H9 (cell line): ENCODE data around the gene CTXN3. TPM values are rescaled to one million over a fixed set of nuclear protein-coding genes. Genes with fewer than 3 reads are reported as not detected.

Experiments
- DNase-seq: peaks from one replicate; pipeline ENCODE4 v3.0.0-alpha.2; 2017
- H2AFZ ChIP-seq: one replicate; pipeline ENCODE4 v1.6.1; 2013; ENCODE audit warnings: mild to moderate bottlenecking, low read length, control low read depth, moderate library complexity
- H2AK5ac ChIP-seq: 2 replicates; pipeline ENCODE4 v1.6.1; 2013; ENCODE audit warnings: low read length, control low read depth, mixed read lengths; ENCODE audit not compliant: insufficient read length
- H2BK120ac ChIP-seq: one replicate; pipeline ENCODE4 v1.6.1; 2013; ENCODE audit warnings: low read depth, mild to moderate bottlenecking, low read length, control low read depth, inconsistent platforms; ENCODE audit not compliant: poor library complexity, severe bottlenecking
- H2BK12ac ChIP-seq: 2 replicates; pipeline ENCODE4 v1.6.1; 2013; ENCODE audit warnings: low read length, control low read depth, mixed read lengths, low read depth; ENCODE audit not compliant: insufficient read length
- H2BK15ac ChIP-seq: 2 replicates; pipeline ENCODE4 v1.6.1; 2013; ENCODE audit warnings: low read depth, low read length, control low read depth
- H2BK20ac ChIP-seq: one replicate; pipeline ENCODE4 v1.6.1; 2013; ENCODE audit warnings: low read depth, mild to moderate bottlenecking, low read length, control low read depth, inconsistent platforms; ENCODE audit not compliant: poor library complexity, severe bottlenecking
- H2BK5ac ChIP-seq: 2 replicates; pipeline ENCODE4 v1.6.1; 2013; ENCODE audit warnings: low read length, control low read depth, mixed read lengths; ENCODE audit not compliant: insufficient read length
- H3K14ac ChIP-seq: 2 replicates; pipeline ENCODE4 v1.6.1; 2013; ENCODE audit warnings: low read length, control low read depth; ENCODE audit not compliant: insufficient read depth
- H3K18ac ChIP-seq: 2 replicates; pipeline ENCODE4 v1.6.1; 2013; ENCODE audit warnings: low read depth, mild to moderate bottlenecking, mixed read lengths, low read length, control low read depth; ENCODE audit not compliant: insufficient read length
- H3K23ac ChIP-seq: 2 replicates; pipeline ENCODE4 v1.6.1; 2013; ENCODE audit warnings: low read length, control low read depth, mixed read lengths, low read depth; ENCODE audit not compliant: insufficient read length
- H3K23me2 ChIP-seq: 2 replicates; pipeline ENCODE4 v1.6.1; 2013; ENCODE audit warnings: low read depth, mild to moderate bottlenecking, mixed read lengths, low read length, control low read depth; ENCODE audit not compliant: insufficient read length, poor library complexity, severe bottlenecking
- H3K27ac ChIP-seq: 2 replicates; pipeline ENCODE4 v1.5.1; 2013; ENCODE audit warnings: low read length, control low read depth, mixed read lengths, low read depth; ENCODE audit not compliant: insufficient read length
- H3K27me3 ChIP-seq: 2 replicates; pipeline ENCODE4 v1.6.1; 2013; ENCODE audit warnings: low read length, control low read depth, inconsistent platforms; ENCODE audit not compliant: insufficient read depth
- H3K4ac ChIP-seq: 2 replicates; pipeline ENCODE4 v1.6.1; 2013; ENCODE audit warnings: low read depth, mild to moderate bottlenecking, control low read depth, inconsistent platforms, low read length, moderate library complexity
- H3K4me1 ChIP-seq: 2 replicates; pipeline ENCODE4 v1.6.1; 2013; ENCODE audit warnings: low read length, control low read depth, inconsistent platforms; ENCODE audit not compliant: insufficient read depth
- H3K4me2 ChIP-seq: 2 replicates; pipeline ENCODE4 v1.6.1; 2013; ENCODE audit warnings: low read length, control low read depth, mixed read lengths; ENCODE audit not compliant: insufficient read length, insufficient read depth
- H3K56ac ChIP-seq: 2 replicates; pipeline ENCODE4 v1.6.1; 2013; ENCODE audit warnings: low read depth, mild to moderate bottlenecking, mixed read lengths, low read length, control low read depth; ENCODE audit not compliant: insufficient read length
- H3K79me1 ChIP-seq: 2 replicates; pipeline ENCODE4 v1.6.1; 2013; ENCODE audit warnings: low read depth, mild to moderate bottlenecking, moderate library complexity, low read length, control low read depth, inconsistent platforms; ENCODE audit not compliant: insufficient read depth, poor library complexity, severe bottlenecking
- H3K79me2 ChIP-seq: 2 replicates; pipeline ENCODE4 v1.6.1; 2013; ENCODE audit warnings: low read length, control low read depth, inconsistent platforms; ENCODE audit not compliant: insufficient read depth
- H3K9ac ChIP-seq: 2 replicates; pipeline ENCODE4 v1.6.1; 2013; ENCODE audit warnings: low read length, control low read depth, mixed read lengths; ENCODE audit not compliant: insufficient read length; ENCODE audit errors: extremely low read depth
- H3K9me3 ChIP-seq: one replicate; pipeline ENCODE4 v1.6.1; 2013; ENCODE audit warnings: low read depth, low read length, inconsistent platforms; ENCODE audit not compliant: control insufficient read depth
- H3T11ph ChIP-seq: one replicate; pipeline ENCODE4 v1.6.1; 2013; ENCODE audit warnings: mild to moderate bottlenecking, low read length, control low read depth, inconsistent platforms
- H4K20me1 ChIP-seq: one replicate; pipeline ENCODE4 v1.6.1; 2013; ENCODE audit not compliant: control insufficient read depth, insufficient read length, insufficient read depth
- H4K5ac ChIP-seq: 2 replicates; pipeline ENCODE4 v1.6.1; 2013; ENCODE audit warnings: low read depth, mild to moderate bottlenecking, mixed read lengths, low read length, control low read depth; ENCODE audit not compliant: insufficient read length
- H4K8ac ChIP-seq: replicated peaks from 2 replicates; pipeline ENCODE4 v1.6.1; 2013; ENCODE audit warnings: low read length, control low read depth, mixed read lengths, low read depth; ENCODE audit not compliant: insufficient read length
- H4K91ac ChIP-seq: 2 replicates; pipeline ENCODE4 v1.6.1; 2013; ENCODE audit warnings: low read depth, mild to moderate bottlenecking, moderate library complexity, mixed read lengths, low read length, control low read depth; ENCODE audit not compliant: insufficient read length
- H3K27ac Mint-ChIP-seq, 3 experiments: 2 replicates in 2 of 3; 3 replicates in 1 of 3; pipeline ENCODE4 v1.8.0; 2020 to 2021; ENCODE audit warnings: mixed read lengths in 3 of 3, mild to moderate bottlenecking in 1 of 3, moderate library complexity in 1 of 3
- H3K27me3 Mint-ChIP-seq: 2 replicates; pipeline ENCODE4 v1.8.0; 2021; ENCODE audit warnings: low read depth, mild to moderate bottlenecking, moderate library complexity, mixed read lengths
- H3K36me3 Mint-ChIP-seq, 3 experiments: 2 replicates in 2 of 3; 3 replicates in 1 of 3; pipeline ENCODE4 v1.8.0; 2020 to 2021; ENCODE audit warnings: low read depth in 3 of 3, mixed read lengths in 3 of 3; ENCODE audit not compliant: insufficient read depth in 1 of 3
- H3K4me1 Mint-ChIP-seq, 2 experiments: 2 replicates each; pipeline ENCODE4 v1.8.0; 2020; ENCODE audit warnings: mixed read lengths in 2 of 2
- H3K4me3 Mint-ChIP-seq, 2 experiments: 2 replicates in 1 of 2; 3 replicates in 1 of 2; pipeline ENCODE4 v1.8.0; 2020 to 2021; ENCODE audit warnings: mild to moderate bottlenecking in 2 of 2, mixed read lengths in 2 of 2, moderate library complexity in 1 of 2
- H3K9me3 Mint-ChIP-seq, 2 experiments: 2 replicates in 1 of 2; 3 replicates in 1 of 2; pipeline ENCODE4 v1.8.0; 2020; ENCODE audit warnings: mild to moderate bottlenecking in 2 of 2, mixed read lengths in 2 of 2, moderate library complexity in 1 of 2
- WGBS: extraction: QIAGEN DNeasy Blood & Tissue Kit; methylation state at CpG from one replicate; pipeline ENCODE4 v1.1.7; 2013; ENCODE audit warnings: missing lambda C conversion rate, low lambda C conversion rate, mixed read lengths; ENCODE audit not compliant: insufficient read length; ENCODE audit errors: extremely low coverage; 5-methylcytosine and 5-hydroxymethylcytosine counted together
- total RNA-seq: library from RNA; stranded (reverse); gene quantifications from 2 replicates; pipeline ENCODE4 v1.2.1, GENCODE V29; 2021
- TF ChIP-seq, protein P1 (sequence below): fragments of 200-600 bp; sonication (generic); conservative IDR thresholded peaks from 3 replicates; pipeline ENCODE4 v1.8.0; 2021; ENCODE audit warnings: antibody characterized with exemption, mild to moderate bottlenecking

CTXN3 gene
- total RNA-seq, 1 experiment from 2014 or later: not detected

DNA sequence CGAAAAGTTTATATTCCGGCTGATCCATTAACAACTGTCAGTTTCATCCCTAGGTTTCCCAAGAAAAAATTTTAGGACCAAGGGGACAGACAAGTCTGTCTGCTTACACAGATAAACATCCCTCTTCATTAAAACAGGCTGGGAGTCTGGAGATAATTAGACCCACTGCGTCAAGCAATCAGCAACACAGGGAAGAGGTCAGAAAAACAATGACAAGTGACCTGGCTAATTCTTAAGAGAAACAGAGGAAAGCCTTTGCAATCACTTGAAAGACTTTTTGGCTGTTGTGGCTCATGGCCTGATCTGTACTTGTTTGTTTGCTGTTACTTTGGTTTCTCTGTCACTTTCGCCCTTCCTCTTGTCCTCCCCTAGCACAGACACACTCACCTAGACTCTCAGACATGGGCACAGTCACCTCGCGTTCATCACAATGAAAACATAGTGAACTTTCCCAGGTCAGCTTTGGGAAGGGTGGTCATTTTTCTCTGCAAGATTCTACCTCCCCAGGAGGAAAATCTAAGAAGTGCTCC is 51.4 kb downstream of the CTXN3 start:
- Histone ChIP-seq H3K79me1 (no peaks in the 10 kb centered on the region), H3K56ac (no peak overlapping the region), H3K23me2 (no peaks in the 10 kb centered on the region), H2BK20ac (no peak overlapping the region), H2AK5ac (no peak overlapping the region), H3K9ac (no peak overlapping the region), H3K27ac (no peak overlapping the region), H3K23ac (no peak overlapping the region), H2BK12ac (no peak overlapping the region), H4K91ac (no peak overlapping the region), H3K4ac (no peak overlapping the region), H4K5ac (no peak overlapping the region), H3K79me2 (no peaks in the 10 kb centered on the region), H3K9me3 (no peaks in the 10 kb centered on the region), H4K20me1 (no peaks in the 10 kb centered on the region), H3K4me1 (0 out of 2 replicates have a peak, but pooled peaks cover 5% of the 10 kb centered on the region), H3K4me2 (no peak overlapping the region), H4K8ac (no peak overlapping the region), H3K27me3 (no peaks in the 10 kb centered on the region), H2BK120ac (no peak overlapping the region), H3K18ac (no peak overlapping the region), H2AFZ (no peak overlapping the region), H3T11ph (no peak overlapping the region), H3K14ac (no peak overlapping the region), H2BK15ac (no peak overlapping the region), H2BK5ac (no peak overlapping the region)
- no peak for DNase-seq
- Mint-ChIP-seq H3K27ac (no peak overlapping the region), H3K4me1 (peaks cover 3 to 11% of the 10 kb centered on the region in 2 experiments; a peak in 2 of 4 replicates), H3K36me3 (no peaks in the 10 kb centered on the region), H3K27me3 (no peaks in the 10 kb centered on the region), H3K4me3 (no peak overlapping the region), H3K9me3 (no peaks in the 10 kb centered on the region)
- WGBS: no CpG with 5 or more reads among the region's 6 CpGs
- TF ChIP-seq, protein P1, sequence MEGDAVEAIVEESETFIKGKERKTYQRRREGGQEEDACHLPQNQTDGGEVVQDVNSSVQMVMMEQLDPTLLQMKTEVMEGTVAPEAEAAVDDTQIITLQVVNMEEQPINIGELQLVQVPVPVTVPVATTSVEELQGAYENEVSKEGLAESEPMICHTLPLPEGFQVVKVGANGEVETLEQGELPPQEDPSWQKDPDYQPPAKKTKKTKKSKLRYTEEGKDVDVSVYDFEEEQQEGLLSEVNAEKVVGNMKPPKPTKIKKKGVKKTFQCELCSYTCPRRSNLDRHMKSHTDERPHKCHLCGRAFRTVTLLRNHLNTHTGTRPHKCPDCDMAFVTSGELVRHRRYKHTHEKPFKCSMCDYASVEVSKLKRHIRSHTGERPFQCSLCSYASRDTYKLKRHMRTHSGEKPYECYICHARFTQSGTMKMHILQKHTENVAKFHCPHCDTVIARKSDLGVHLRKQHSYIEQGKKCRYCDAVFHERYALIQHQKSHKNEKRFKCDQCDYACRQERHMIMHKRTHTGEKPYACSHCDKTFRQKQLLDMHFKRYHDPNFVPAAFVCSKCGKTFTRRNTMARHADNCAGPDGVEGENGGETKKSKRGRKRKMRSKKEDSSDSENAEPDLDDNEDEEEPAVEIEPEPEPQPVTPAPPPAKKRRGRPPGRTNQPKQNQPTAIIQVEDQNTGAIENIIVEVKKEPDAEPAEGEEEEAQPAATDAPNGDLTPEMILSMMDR: no peak
